SIG-M5 treated with dmso at 0.1 percent for 504 hours (cell line): ENCODE measurements around the gene HIPK2.

Experiments used
- DNase-seq: peaks from one replicate; lab custom pipeline; 2025; ENCODE audit not compliant: unreplicated experiment; lab: John Stamatoyannopoulos, UW

The HIPK2 gene

DNA sequence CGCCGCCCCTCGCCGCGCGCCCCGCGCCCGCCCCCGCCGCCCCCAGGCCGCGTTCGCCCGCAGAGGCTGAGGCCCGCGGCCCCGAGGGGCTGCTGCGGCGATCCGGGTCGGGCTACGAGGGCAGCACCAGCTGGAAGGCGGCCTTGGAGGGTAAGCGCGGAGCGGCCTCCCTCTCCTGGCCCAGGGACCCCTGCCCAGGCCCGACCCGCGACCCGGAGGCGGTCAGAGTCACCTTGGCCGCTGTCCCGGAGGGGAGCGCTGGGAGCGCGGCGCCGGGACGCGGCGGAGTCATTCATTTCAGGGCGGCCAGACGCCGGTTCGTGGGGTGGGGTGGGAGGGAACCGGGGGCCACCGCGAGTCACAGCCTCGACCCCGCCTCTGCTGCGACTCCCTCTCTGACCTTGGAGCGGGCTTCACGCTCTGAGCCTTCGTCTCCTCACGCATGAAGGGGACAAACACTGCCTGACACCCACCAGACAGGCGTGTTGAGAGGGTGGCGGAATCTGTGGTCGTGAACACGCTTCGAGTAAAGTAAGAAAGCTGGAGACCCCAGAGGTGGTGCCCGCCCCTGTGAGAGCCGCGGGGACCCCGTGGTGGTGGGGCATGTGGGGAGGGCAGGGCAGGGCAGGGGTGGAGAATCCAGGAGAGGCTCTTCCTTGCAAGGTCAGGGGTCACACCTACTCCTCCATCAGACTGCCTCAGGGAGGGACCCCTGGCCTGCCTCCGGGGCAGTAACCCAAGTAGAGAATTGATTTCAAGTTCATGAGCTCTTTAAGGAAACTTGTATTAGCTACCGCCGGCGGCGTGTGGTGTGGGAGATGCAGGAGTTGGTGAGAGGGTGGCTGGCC lies 253.6 kb downstream of the HIPK2 start:
- no peak for DNase-seq

GRCh38 chr7:139523199-139523941 lies 254.4 kb downstream of the HIPK2 start, which contains the start of gene CLEC2L:
Gene CLEC2L, plus strand, starts transcription at chr7:139523685. Its CDS starts 243 bp downstream, at chr7:139523928.
- no peak for DNase-seq

- no peak for DNase-seq
These were observed 255.0 kb downstream of the HIPK2 start for GRCh38 chr7:139522830-139523198.

DNA sequence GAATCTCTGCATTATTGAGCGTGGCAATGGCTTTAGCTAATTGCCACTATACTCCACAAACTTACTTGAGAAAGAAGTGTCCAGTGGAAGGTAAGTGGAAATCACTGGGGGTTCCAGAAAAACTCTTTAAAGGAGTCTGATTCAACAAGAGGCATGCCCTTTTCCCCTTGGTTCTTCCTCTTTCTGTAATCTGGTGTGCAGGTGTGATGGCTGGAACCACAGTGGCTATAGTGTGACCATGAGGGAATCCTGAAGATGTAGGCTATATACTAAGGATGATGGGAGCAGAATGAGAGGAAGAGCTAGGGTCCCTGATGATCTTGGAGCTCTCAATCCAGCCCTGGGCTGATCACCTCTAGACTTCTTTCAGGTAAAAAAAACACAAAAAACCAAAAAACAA lies 256.4 kb downstream of the HIPK2 start:
- no peak for DNase-seq

DNA sequence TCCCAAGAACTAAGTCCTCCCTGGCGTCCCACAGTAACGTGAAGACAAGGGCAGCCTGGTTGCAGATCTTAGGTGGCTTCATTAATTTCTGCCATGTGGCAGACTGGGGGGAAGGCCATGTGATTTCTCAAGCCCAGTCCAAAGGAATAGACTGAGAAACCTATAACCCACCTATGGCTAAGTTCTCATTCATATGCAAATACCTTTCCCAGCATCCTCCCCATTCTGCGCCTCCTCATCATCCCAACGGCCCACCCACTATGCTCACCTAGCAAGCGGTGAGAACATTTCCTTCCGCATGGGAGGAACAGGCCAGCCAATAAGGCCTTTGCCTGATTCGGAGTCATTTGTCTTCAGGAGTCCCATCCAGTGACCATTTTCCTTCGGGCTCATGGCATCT lies 262.5 kb downstream of the HIPK2 start:
- DNase-seq = no peak
